Upper lobe of left lung (tissue), 4 donors: ENCODE measurements around the gene KAZN.

Source experiments
- POLR2A ChIP-seq, 4 donors: fragments of 450-650 bp; IDR thresholded peaks; one replicate each; pipeline ENCODE4 v1.5.1; 2016 to 2017; ENCODE audit warnings: antibody characterized with exemption in 4 of 4, mild to moderate bottlenecking in 2 of 4
- POLR2AphosphoS5 ChIP-seq, 2 donors: sonication (generic); formaldehyde crosslinking; IDR thresholded peaks; one replicate each; pipeline ENCODE4 v1.5.1; 2017; ENCODE audit warnings: antibody characterized with exemption in 2 of 2
- TF ChIP-seq, protein P1 (sequence below), 6 experiments: fragments of 450-650 bp in 4 of 6; fragments of 200-600 bp in 2 of 6; sonication (generic) in 2 of 6; IDR thresholded peaks; one replicate each; pipeline ENCODE4 v1.5.1; 2016 to 2019; ENCODE audit warnings: antibody characterized with exemption in 6 of 6

DNA sequence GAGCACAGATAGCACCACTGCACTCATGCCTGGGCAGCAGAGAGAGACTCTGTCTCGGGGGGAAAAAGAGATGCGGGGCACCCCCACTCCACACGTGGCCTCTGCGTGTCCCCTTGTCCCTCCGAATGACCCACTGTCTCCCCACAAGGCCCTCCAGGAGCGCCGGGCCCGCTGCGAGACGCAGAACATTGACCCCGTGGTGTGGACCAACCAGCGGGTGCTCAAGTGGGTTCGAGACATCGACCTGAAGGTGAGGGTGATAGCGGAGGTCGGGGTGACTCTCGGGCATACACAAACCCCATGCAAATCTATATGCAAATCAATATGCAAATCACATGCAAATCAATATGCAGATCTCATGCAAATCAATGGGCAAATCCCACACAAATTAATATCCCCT, 504.7 kb downstream of the KAZN start:
- TF ChIP-seq POLR2A (IDR thresholded peaks at IDR 0.05) (no peak), POLR2AphosphoS5 (IDR thresholded peaks at IDR 0.05) (no peak)
- TF ChIP-seq, protein P1, sequence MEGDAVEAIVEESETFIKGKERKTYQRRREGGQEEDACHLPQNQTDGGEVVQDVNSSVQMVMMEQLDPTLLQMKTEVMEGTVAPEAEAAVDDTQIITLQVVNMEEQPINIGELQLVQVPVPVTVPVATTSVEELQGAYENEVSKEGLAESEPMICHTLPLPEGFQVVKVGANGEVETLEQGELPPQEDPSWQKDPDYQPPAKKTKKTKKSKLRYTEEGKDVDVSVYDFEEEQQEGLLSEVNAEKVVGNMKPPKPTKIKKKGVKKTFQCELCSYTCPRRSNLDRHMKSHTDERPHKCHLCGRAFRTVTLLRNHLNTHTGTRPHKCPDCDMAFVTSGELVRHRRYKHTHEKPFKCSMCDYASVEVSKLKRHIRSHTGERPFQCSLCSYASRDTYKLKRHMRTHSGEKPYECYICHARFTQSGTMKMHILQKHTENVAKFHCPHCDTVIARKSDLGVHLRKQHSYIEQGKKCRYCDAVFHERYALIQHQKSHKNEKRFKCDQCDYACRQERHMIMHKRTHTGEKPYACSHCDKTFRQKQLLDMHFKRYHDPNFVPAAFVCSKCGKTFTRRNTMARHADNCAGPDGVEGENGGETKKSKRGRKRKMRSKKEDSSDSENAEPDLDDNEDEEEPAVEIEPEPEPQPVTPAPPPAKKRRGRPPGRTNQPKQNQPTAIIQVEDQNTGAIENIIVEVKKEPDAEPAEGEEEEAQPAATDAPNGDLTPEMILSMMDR (IDR thresholded peaks at IDR 0.05) = no peak
